IPS DF 4.7 (cell line): ENCODE measurements around the gene HOXB5.

ENCODE experiments used
- DNase-seq: peaks from one replicate; pipeline ENCODE4 v3.0.0-alpha.2; 2013; ENCODE audit warnings: low spot score; ENCODE audit errors: extremely low read depth

Gene HOXB5

DNA sequence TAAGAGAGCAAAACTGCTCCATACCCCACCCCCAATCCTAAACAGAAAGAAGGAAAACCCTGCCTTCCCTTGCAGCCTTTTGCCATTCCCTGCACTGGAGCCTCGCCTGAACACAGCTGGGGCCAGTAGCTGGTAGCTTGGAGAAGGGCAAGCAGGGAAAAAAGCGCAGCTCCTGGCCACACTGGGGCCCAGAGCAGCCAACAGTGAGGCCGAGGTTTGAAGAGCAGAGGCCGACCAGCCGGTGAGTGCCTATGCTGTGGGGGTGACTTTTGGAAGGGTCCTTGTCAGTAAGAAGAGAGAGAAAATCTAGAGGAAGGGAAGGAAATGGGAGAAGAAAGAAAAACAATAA is 35.8 kb upstream of the HOXB5 start:
- no peak for DNase-seq

DNA sequence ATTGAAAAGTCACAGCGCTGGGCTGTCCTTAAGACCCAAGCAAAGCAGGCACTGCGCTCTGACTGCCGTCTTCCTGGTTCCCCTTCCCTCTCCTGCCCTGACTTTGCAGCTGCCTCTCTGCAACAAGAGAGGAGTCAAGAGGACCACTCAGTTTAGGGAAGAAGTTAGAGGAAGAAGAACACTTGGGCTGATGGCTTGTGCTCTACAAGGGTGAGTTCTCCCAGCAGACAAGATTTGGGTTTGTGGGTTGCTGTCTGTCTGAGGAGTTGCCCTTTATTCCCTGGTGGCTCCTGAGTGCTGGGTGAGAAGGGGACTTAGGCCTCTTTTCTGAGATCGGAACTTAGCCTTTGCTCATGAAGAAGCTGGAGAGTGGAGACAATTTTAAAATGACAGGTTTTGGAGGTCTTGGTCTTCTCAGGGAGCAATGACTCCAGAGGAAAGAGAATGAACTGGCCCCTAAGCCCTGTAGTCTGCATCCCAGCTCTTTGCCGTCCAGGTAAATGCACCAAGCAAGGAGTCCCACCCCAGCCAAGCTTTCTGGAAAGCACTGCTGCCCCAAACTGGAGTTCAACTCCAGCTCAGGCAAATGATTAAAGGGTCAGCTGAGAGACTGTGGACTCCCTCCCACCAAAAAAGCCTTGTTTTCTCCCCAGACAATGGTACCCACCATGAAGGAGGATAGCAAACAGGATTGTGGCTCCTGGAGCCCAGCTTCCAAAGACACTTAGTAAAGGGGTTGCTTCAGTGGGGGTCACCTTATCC is 35.3 kb upstream of the HOXB5 start:
- DNase-seq = no peak

DNA sequence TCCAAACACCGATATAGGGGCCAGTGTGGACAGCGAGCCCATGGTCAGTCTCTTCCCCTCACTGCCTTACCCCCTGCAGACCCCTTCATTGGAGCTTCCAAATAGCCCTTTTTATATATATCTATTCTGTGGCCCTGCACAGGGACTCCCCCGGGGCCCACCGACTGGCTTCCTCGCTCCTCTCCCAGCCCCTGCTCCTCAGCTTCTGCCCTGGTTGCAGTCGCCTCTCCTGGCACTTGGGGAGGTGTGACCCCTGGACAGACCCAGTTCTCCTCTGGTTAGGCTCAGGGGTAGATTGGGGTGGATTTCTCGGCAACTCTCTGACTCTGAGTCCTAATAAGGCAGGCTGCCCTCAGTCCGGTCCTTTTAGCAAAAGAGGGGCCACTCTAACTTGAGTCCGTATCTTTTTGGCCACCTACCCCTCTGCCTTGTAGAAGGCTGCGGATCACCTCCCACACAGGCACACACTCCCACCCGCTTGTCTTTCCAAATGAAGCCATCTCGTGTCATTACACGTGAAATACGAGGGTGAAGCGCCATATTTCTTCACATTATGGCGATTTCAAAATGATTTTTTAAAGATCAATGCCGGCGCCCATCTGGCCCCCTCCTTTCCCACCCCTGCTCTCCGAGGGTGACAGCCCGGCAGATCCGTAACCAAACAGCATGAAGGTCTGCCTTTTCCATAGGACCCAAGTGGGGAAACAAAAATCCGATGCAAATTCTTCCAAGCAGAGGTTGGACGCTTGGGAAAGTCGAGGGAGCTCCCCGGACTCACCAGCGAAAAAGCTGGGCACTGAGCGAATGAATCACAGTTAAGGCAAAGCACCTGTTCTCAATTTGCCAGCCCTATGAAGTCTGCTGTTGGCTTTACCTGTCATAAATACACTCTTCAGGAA is 34.3 kb upstream of the HOXB5 start:
- DNase-seq = no peak

DNA sequence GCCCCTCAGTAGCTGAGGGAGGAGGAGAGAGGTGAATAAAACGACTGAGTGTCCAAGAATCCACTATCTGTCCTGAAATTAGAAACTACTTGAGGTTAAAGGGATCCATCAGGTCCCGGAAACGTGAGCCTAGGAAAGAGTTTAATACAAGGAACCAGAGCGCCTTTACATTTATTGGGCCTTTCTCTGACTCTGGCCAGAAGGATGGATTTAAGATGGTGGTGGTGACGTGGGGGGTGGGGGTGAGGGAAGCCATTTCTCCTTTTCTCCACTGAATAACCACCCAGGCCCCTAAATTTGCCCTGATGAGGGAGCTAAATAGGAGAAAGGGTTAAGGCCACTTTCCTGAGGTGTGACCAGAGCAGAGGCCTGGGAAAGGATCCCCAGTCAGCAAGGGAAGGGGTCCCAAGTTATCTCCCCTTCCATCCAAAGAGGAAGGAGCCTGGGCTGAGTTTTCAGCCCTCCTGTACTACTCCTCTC is 33.6 kb upstream of the HOXB5 start:
- no peak for DNase-seq

DNA sequence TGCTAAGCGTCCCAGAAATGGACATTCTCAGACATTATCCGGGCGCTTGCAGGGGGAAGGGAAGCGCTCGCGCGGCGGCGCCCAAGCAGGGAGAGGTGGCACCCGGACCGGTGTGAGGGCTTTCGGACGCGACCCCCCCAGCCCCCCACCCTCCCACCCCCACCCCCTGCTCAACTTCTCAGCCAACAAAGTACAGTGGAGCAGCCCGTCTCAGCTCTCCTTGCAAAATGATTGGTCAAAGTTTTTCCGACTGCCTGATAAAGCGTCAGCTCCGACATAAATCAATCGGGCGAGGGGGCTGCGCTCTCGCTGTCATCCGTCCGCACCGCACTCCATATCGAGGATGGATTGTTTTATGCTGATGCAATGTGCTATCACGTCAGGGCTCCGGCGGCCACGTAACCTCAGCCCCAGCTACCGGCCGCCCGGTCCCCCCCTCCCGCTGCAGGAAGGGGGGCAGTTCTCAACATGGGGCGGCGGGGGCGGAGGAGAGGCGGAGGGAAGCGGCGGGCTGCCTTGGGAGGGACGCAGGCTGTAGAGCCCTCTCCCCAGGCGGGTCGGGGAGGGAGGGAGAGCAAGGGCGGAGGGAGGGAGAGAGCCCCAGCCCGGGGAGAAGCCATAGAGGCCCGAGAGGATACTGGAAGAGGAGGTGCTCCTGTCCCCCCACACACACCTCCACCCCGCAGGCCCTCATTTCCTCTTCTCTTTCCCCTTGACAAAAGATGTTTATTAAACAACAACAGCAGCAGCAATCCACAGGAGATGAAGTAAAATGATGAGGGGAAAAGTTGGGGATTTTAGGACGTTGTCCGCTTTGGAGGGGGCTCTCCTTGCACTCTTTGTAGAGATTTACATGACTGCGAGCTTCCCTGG is 32.9 kb upstream of the HOXB5 start, which contains the start of gene HOXB9:
Gene HOXB9, minus strand, starts transcription at position 114 of the 873 bp plus-strand sequence. Its CDS starts 89 bp downstream, at position 25.
- no peak for DNase-seq

DNA sequence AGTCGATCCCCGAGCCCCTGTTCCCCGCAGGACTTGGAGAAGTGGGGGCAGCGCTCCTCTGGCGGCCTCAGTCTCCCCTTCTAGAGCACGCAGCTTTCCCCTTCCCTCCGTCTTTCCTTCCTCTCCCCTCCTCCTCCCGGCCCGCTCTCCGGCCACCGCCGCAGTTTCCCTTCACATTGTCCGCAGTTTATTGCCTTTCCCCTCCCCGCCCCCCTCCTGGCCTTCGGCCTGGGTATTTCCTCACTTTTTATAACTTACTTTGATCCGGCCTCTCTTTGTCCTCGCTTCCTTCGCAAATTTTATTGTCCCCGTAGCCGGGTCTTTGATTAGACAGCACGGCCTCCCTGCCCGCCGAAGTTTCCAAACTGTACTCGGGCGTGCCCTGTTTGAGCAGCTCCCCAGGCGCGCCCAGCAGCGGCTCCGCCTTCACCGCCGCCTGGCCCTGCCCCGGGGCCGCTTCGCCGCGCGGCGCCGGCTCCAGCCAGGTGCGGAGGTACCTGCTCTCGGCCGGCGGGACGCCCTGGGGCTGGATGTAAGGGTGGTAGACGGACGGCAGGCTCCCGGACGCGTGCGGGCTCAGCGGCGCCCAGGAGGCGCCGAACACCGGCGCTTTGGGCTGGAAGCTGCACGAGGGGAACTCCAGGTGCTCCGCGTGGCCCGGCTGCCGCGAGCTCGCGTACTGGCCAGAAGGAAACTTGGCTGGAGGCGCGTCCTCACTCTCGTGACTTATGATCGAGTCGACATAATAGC is 32.1 kb upstream of the HOXB5 start:
- DNase-seq = no peak

DNA sequence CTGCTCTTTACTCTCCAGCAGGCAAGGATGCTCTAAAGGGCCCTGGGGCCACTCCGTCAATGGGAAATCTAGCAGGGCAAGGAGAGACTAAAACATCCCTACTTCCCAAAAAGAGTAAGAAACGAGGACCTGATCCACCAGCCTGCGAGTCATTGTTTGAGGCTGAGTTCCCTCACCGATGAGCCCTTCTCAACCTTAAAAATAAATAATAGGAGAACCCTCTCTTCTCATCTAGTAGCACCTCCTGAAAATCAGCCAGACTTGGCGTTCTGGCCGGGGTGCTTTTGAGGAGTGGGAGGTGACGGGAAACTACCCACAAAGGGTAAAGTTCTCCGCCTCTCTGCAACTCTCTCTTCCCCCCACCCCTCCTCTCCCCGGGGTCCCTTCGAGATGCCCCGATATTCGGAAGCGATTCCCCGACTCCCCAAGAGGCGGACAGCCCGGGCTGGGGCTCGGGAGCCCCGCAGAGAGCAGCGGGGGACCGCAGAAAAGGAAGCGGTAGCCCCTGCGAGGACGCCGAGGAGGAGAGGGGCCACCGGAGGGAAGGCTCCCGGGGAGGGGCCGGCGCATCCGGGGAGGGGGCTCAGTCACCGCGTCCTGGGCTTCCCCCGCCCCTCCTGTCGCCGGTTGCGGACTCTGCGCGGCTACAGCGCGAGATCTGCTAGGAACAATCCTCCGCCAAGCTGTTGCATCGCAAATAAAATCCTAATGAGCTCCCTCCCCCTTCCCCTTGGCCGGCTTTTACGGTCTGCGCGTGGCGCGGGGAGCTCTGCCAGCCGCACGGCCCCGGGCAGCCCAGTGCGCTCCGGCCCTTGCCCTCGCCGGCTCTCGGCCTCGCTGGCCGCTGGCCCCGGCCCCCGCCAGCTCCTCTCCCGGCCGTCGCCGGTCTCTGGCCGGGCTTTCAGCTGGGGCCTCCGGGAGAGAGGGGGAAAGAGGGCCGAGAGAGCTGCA is 31.2 kb upstream of the HOXB5 start:
- no peak for DNase-seq

DNA sequence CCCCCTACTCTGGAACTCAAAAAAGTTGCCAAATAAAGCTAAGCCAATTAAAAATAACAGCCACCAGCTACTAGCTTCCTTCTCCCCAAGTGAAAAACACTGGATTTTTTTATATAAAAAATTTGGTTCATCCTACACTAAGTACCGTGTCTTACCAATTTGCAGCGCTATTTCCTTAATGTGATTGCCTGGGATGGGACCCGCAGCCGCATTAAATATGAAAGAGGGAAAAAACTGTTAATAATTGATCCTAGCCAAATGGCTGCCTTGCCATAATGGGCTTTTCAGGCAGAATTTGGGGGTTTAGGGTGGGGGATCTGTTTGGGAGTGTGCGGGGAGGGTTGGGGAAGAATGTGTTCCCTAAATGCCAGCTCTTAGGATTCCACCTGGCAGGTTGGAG is 30.5 kb upstream of the HOXB5 start:
- DNase-seq = no peak

DNA sequence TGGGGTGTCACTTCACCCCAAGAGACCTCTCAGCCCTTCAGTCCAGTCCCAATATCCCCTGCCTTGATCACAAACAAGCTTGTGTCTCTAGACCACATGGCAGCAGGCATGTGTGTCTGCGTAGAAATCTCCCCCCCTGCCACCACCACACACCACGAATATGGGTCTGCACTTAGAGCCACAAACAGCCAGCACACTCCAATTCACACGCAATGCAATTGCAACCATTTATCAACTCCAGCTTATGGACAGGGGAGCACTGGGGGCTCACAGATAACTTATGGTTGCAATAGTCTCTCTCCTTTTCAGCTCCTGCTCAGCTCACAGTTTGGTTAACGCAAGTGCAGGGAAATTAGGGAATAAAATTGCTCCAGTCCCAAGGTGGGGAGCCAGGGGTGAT is 30.0 kb upstream of the HOXB5 start:
- DNase-seq = no peak

DNA sequence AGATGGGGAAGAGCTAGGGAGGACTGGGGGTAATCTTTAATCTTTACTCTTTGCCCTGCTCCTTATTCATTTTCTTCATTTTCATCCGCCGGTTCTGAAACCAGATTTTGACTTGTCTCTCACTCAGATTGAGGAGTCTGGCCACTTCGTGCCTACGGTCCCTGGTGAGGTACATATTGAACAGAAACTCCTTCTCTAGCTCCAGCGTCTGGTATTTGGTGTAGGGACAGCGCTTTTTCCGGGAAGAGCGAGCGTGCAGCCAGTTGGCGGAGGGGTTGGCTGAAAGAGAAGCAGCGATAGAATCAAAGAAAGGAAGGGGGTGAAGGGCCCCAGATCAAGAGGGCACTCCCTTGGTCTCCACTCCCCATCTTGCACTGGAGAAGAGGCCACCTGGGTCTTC is 29.3 kb upstream of the HOXB5 start:
- no peak for DNase-seq

DNA sequence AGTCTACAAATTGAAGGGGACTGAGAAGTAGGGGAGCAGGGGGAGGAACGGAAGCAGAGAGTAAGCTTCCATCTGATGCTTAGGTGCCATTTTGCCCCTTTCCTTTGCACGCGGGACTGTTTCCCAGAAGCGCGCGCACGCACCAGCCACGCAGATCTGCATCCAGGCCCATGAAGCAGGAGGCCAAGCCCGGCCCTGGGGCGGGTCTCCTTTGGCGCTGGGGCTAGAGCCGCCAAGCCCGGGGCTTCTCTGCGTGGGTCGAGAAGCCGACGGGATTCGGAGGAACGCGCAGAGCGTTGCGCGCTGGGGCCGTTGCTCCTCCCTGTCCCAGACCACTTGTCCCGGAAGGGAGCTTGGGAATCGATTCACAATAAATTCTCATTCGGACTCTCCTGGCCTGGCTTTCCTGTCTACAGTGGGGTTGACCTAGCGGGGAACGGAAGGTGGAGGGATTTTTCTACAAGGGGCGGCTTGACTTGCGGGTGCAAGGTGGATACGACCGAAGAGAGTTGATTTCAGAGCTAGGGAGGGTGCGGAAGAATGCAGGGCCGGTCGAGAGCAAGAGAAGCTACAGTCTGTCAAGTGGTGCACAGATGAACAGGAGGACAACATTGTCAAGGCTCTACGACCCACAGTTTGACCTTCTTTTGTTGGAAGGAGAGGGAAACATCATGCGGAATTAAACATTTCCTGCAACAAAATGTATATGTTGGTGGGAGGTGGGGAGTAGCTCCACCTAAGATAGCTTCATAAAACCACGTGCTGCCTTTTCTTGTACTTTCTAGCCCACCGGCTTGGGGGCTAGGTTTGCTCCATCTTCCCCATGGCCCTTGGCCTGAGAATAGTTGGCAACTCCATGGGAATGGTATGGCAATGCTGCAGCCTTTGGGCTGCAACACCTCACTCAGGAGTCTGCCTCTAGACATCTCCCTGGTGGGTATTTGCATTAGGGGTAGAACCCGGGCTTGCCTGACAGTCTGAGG is 28.1 kb upstream of the HOXB5 start:
- no peak for DNase-seq

DNA sequence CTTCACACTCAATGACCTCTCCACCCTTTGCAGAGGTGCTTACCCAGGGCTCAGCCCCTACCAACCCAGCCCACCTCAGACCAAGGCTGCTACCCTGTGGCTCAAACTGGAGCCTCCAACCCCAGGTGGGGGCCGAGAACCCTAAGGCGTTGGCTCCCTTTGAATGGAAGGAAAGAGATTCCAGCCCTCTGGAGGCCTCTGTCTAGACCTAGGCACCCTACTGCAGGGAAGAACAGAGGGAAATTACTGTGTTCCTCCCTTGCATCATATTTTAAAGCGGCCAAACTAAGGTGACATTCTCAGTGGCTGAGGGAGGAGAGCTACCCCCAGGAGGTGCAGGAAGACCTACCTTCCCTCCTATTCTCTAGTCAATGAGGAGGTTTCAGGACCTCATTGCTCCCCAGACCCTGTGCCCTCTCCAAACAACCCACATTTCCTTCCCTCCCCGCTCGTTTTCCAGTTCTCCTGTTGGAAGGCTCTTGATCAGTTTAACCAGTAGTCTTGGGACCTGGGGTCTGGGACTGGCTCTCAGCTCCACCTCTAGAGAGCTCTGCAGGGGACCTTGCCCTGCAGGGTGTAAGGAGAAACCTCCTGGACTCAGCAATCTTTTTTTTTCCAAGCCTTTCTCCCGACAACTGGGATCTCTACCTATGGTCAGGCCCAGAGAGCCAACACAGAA is 27.0 kb upstream of the HOXB5 start:
- no peak for DNase-seq

DNA sequence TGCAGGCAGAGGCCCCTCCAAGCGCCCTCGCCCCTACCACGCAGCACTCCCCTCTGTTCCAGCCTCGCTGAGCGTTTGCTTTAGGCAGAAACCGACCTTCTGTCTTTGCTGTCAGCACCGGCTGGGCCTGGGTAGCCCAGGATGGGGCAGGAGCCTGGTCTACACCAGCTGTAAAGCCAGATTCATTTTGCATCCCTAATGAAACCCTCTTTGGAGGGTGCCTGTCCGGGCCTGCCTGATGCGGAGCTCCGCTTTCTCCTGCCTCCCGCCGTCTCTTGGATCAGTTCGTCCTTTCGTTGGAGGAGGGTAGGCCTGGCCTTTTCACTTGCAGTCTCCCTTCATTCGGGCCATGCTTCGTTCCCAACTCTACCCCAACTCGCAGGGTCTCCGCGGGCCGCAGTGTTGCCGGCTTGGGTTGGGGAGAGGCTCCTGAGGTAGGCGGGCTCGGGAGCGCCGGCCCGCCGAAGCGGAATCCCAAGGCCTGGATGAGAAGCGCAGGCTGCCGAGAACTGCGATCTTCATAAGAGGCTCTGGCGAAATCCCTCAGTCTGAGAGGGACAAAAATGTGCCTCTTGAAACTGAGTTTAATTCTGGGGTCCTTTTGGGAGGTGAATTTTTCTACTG is 26.4 kb upstream of the HOXB5 start:
- no peak for DNase-seq

DNA sequence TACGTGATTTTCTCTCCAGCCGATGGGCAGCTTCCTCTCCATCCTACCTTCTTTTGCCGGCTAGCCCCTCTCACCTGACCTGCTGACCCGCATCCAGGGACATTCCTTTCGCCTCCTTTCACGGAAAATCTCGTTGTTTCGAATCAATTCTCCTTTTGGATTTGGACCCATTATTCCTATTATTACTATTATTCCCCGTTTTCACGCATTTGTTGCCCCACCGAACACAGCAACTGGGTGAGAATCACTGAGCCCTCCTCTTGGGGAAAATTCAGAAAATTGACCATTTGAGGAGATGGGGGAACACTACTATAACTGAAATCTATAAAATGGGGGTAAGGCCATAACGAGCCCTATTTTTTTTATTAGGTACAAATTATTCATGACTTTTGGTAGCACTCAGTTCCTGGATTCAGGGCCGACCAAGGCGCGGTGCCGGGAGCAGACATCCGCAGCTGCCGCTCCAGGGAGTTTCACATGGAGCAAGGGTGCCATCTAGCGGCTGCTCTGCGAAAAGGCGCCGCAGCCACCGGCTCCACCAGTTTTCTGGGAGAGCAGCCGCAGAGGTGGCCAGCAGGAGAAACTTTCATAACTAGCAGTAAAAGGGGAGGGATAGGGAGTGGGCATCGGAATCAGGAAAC is 24.8 kb upstream of the HOXB5 start:
- no peak for DNase-seq

DNA sequence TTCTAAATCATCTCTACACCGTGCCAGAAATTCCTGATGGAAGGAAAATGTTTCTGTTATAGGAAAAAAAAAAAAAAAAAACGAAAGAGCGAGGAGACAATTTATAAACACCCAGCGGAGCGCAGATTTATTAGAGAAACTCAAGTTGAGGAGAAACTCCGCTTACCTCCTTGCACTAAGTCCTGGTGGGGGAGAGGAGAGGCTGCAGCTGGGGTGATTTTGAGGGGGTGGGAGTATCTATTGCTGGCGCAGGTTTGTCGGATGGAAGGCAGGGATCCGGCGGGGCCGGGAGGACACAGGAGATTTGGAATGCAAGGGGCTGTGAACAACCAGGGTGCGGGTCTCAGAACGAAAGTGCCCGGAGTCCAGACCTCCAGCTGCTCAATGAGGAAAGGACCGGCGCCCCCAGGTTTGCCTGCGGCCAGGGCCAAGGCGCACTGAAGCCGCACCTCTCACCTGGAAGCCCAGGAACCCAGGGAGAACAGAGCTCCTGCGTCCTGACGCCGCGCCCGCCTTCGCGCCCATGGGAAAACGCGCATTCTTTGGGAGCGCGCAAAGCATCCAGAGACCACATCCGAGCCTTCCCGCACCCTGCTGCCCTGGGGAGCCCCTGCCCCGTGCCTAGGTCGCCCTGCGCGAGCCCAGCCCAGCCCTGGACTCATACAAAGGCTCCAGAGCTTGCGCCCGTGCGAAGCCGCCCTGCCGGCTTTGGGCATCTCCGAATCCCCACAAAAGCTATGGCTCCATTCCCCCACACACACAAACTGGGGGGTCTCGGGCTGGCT is 24.1 kb upstream of the HOXB5 start:
- no peak for DNase-seq
